ENCODE data around the gene KAZN.

The KAZN gene

DNA sequence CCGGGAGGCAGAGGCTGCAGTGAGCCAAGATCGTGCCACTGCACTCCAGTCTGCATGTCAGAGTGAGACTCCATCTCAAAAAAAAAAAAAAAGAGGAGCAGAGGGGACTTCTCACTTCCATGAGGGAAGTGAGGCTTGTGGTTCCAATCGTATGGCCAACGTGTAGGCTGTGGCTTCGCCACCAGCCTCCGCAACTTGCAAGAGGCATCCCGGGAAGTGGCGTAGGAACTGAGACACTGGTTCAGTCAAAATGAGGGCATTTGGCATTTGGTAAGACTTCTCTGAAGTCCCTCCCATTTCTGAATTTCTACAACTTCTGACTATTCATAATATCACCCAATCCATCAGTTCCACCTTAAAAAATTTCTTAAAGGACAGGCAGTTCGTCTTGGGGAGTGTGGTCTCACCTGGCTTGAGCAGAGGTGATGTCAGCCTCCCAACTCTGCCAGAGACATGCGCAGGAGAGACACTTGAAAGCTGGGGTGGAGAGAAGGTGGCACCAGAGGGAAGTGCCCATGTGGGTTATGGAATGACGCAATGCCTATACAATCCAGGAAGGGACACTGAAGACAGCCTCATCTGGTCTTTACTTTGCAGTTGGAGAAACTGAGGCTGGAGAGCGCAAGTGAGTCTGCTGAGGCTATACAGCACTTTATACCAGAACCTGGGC, 17.2 kb downstream of the KAZN start:
- DNase-seq = no peak

DNA sequence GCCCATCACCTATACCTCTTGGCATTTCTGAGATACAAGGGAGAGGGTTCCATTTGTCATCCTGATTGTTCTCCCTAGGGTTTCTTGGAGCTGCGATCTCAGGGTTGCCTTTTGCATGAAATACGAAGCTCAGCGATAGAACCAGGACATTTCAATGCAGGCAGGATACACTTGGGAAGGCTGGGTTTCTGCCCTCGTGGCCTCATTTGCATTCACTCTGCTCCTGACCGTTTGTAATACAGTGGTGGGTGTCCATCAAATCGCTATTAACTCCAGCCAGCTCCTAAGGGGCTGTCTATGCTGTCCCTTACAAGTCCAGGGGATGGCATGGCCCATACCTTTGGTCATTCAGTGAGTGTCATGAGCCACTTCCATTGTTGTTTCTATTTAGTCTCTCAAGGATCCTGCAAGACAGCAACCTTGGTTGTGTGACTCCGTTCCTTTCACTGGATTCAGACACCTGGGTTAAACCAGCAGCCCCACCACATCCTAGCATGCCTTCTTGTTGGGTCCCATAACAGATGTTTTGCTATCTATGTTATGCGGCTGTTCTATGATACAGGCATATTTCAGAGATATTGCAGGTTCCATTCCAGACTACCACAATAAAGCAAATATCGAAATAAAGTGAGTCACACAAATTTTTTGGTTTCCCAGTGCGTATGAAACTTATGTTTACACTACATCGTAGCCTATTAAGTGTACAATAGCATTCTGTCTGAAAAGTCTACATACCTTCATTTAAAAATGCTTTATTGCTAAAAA, 18.3 kb downstream of the KAZN start:
- DNase-seq = no peak

DNA sequence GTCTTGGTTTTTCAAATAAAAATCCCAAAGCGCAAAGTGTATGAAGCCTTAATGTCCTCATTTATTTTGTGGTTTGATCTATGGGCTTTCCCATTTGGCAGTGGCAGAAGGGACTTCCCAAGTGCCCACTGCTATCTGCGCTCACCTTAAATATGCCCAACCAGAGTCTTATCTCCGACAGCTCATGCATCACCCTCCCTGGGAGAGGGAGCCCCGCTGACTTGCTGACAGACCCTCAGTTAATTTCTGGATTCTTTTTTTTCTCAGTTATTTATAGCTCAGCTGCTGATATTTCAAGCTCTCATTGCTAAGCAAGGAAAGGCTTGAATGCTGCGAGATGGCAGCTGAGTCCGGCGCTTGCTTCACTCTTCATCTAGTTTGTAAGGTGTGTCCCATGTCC, 19.3 kb downstream of the KAZN start:
- DNase-seq = no peak

DNA sequence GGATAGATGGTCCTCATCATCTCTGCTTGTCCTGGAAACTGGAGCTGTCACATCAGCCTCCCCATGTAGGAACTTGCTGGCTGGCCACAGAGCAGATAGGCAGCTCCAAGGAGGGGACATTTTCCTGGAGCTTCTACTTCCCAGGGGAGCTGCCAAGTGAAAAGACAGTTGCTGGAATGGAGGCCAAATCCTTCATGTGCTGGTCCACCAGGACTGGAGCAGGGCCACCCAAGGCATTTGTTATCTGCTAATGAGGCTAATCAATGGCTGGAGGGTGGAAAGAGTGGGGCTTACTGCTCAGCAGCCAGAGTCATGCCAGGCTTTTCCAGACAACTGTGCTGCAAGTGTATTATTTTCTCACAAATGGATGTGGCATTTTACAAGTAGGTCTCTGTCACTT, 22.5 kb downstream of the KAZN start:
- DNase-seq = no peak

DNA sequence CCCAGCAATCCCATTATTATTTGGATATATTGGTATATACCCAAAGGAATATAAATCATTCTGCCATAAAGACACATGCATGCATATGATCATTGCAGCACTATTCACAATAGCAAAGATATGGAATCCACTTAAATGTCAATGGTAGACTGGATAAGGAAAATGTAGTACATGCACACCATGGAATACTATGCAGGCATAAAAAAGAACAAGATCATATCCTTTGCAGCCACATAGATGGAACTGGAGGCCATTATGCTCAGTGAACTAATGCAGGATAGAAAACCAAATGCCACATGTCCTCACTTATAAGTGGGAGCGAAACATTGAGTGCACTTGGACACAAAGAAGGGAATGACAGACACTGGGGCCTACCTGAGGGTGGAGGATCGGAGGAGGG, 24.6 kb downstream of the KAZN start:
- no peak for DNase-seq

DNA sequence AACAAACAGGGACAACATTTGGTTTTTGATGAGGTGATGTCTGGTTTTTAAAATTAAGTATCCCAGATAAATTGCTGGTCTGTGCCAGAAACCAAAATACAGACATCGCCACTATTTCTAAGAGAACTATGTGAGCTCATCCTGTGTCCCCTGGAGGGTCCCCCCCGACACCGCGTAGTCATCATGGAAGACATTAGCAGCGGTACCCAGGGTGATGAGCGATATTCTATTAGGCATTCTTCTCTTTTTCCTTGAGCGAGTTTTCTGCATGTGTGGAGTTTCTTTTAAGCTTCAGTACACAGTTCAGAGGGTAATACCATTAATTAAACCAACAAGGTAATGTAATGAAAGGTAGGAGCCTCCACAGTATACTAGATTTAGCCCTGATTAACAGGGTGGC, 26.5 kb downstream of the KAZN start:
- DNase-seq = no peak

DNA sequence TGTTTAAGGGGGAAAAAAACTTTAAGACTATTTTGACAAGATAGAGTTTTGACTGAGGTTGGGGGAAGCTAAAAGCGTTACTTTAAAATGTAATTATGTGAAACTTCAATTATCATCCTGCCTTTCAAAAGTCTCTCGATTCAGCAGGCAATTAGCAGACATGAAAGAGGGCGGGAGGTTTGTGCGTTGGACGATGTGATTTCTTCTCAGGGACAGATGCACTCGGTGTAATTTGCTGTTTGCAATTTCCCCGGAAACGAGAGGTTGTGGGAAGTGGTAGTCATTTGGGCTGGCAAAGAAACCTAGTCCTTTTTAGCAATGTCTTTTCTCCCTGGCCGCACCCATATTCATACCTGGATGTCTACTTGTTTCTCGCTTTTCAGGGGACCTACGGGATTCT, 27.1 kb downstream of the KAZN start:
- no peak for DNase-seq

DNA sequence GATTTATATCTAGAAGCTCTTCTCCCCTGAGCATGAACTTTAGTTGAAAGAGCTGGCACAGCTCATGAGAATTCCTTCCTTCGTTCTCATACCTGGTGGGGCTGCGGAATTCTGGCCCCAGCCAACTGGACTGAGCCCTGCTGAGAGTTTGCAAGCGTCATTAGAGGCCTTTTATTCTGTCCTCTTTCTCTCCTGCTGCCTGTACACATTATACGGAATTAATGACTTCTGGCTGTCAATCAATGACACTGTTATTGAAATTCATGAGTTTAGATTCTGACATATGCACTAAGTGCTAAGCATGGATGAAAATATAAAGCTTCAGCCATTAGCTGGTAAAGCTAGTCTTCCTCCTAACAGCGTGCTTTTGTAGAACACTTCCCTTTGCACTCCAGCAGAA, 27.5 kb downstream of the KAZN start:
- DNase-seq = no peak

DNA sequence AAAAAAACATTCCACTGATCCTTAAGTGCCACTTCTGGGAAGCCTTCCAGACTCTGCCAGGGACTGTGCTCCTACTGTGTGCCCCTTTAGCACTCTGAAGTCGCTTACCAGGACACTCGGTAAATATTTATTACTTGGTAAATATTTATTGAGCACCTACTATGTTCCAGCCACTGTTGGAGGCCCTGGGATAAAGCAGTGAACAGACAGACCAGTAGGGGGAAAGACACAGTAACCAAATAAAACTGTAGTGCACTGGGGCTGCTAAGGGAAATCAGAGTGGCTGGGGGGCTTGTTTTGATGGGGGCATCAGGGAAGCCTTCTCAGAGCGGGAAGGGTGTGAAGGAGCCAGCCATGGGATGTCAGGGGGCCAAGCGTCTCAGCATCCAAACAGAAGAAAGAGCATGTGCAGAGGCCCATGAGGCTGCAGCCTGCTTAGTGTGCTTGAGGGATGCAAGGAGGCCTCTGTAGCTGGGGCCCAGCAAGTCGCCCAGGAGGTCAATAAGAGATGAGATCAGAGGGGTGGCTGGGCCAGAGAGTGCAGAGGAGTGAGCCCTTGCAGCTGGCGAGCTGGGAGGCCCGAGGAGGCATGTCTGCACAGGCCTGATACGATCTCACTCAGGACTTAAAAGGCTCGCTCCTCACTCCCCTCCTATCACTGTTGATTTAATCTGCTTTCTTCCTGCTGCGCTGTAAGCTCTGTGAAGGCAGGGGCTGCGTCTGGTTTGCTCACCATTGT, 28.6 kb downstream of the KAZN start:
- no peak for DNase-seq

DNA sequence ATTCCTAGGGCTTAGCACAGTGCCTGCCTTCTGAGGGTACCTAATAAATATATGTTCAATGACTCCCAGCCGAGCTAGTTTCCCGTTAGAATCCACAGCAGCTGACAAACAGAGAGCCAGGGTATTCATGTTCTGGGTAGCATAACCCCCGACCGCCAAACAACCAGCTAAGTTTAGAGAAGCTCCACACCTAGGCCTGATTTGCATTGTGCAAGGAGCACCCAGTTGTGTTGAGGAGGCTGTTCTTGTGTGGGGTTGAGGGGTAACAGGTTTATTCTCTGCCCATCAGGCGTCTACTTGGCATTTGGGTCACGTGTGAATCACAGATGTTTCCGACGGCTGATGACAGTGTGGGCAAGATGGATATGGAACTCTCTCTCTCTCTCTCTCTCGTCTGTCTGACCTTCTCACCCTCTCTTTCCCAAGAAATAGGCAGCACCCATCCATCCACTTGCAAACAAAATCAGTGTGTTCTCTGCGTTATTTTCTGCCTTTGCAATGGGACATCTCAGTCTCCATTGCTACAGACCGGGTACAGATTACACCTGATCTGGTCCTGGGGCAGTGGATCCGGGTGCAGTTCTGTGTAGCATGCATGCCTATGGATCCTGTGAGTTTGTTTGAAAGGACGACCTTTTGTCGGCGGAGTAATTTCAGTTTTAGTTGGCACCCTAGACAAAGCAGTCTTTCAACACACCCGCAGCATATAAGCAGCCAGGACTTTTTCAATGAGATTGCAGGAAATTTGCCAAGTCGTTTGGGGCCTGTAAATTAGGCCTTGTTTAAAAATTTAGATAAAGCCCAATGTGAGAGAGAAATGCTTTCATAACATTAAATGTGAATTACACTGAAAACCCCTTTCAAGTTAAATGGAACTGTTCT, 29.4 kb downstream of the KAZN start:
- no peak for DNase-seq

DNA sequence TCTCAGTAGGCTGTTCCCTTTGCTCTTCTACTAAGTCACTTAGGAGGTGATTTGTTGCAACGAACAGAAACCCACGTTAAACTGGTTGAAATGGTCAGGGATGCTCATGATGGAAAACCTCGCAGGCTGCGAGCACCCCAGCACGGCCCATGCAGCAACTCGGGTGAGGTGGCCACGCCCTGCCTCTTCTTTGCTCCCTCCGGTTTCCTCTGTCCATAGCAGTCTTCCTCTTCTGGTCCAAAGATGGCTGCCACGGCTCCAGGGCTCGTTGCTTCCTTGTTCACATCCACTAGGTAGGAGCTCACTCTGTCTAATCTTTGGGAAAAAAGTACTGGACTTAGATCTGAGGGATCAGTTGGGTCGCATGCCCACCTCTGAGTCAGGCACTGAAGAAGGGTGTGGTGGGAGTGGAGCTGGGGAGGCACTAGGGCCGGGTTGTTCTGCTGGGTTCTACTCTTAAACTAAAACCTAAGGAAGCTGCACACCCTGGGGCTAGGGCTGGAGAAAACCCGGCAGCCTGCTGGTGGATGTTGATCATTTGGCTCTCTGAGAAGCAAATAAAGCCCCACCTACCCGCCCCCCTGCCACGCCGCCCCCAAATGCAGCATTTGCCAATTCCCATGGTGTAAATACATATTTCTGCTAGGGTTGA, 31.0 kb downstream of the KAZN start:
- no peak for DNase-seq

DNA sequence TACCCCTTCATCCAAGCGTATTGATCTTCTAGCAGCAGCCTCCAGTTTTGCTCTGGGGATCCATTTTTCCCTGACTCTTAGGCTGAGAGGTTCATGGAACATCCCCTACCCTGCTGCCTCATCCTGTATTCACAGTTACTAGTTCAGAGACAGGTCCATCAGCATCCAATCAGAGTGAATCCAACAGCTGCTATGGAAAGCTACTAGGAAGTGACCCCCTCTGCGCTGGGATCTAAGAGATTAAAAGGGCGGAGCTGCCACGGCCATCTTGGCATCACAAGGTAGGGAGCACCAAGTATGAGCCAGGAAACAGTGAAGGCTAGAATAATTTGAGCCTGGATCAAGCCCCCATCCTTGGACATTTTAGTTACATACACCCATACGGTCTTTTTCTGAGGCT, 32.5 kb downstream of the KAZN start:
- no peak for DNase-seq

DNA sequence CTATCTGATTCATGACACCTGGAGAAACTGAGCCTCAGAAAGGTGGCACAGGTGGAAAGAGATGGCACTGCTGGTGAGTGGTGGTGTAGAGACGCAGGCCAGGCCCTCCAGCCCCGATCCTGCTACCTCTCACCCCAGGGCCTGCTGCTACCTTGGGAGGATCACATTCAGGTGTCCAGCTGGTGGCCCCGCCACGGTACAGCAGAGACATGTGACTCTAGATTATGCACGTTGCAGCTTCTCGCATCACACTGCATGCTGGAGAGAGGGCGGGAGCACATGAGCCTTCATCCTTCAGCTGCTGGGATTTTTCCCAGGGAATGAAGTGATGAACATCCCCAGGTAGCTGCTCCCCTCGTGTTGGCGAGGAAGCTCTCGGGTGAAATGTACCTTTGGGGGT, 32.9 kb downstream of the KAZN start:
- DNase-seq = no peak

DNA sequence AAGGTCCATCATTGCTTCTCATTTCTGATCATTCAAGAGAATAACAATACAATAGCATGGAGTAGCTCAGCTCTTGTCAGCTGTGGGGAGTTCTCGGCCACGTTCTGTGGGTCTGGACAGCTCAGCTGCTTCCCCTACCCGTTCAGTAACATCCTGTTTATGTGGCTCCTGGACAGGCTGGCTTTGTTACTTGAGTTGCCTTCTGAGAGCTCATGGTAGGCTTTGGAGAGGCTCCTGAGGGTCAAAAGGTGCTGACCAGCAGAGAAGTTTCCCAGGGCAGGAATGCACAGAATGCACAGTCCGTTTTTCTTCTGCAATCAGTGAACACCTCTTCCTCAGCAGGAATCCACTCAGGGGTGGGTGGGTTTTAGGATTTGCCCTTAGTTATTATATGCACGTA, 36.0 kb downstream of the KAZN start:
- no peak for DNase-seq

DNA sequence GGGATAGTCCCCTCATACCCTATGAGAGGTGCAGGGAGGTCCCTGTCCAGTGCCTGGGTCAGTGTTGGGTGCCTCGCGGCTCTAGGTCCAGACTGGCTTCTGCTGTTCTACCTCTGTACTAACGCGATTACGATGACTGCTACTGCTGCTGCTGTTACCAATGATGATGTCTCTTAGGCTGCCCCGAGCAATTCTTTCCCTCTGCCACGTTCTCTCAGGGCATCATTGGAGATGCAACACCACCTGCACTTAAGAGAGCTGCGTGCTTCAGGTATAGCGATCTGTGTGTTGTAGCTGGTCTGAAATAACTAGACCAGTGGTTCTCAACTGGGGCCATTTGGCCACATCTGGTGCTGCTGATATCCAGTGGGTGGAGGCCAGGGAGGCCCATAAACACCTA, 36.9 kb downstream of the KAZN start:
- no peak for DNase-seq

DNA sequence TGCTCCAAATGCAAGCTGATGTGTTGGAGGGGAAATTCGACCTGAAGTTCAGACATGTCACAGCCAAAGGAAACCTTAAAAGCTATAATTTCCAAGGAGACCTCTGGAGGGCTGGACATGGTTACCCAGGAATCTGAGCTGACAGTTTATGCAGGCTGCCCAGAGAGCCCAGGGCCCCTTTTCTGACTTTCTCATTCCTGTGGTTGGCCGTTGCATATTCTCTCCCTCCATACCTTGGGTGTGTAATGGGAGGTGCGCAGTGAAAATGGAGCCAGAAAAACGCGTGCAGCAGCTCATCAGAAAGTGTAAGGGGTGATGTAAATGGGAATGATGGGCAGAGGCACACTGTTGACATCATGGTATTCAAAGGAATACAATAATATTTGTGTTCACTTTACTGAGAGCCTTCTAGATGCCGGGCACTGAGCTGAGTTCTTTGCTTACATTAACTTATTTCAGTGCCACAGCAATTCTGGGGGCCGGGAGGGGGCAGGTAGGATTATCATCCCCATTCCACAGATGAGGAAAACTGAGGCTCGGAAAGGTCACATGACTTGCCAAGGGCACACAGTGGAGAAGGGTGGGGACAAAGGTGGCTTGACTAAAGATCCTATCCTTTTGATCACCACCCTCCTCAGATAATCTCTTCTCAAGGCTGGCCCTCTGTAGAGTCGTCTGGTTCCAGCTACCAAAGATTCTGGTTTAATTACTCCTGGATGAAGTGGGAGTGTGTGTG, 38.6 kb downstream of the KAZN start:
- DNase-seq = no peak

DNA sequence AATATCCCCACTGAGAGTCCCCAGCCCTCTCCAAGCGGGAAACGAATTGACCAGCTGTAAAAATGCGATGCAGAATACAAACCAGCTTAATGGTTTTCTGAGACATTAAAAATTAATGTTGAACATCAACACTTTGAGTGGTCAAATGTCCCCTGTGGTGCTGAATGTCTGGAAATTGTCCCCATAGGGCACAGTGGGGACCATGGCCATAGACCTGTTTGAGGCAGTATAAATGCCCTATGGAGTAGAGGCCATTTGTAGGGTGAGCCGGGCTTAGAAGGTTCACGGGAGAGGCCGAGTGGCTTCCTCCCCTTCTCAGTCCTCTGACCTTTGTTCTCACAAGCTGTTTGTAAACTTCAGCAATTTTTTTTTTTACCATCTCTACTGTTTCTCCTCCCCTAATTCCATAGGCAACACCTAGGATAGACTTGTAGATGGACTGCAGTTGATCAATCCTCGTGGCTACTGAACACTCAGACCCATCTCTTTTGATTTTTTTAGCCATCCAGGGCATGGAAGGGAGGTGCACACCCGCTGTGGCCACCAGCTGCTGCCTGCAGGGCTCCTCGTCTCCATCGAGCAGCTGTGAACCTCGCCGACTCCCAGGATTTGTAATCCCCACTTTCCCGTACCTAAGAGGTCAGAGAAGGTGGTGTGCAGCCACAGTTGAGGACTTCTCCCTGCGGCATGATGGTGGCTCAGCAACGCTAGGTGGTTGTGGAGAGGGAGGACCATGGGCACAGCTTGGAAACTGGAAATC, 41.0 kb downstream of the KAZN start:
- no peak for DNase-seq

DNA sequence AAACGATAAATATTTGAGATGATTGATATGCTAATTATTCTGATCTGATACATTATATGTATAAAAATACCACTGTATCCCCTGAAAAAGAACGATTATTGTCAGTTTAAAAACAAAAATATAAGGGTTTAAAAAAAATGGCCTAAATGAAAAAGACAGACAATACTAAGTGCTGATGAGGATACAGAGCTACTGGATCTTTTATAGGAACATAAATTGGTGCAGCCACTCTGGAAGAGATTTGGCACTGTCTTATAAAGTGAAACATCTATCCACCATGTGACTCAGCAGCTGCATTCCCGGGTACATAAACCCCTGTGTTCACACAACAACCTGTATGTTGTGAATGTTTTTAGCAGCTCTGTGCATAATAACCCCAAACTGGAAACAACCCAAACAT, 44.2 kb downstream of the KAZN start:
- DNase-seq = no peak

DNA sequence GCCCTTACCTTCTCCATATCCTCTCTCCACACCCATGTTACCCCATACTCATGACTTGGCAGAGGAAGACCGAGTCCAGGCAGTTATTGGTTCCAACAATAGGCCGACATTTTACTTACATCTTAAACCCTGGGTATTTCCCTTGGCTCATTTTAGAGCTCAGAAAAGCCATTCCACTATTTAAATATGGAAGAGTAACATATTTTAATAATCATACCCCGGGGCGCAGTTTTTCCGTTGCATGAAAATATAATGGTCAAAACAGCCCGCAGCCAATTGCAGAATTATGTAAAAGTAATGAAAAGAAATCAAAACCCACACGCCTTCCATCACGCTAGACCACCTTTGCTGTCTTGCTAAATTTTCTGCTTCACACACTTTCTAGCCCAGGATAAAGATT, 48.5 kb downstream of the KAZN start:
- no peak for DNase-seq

DNA sequence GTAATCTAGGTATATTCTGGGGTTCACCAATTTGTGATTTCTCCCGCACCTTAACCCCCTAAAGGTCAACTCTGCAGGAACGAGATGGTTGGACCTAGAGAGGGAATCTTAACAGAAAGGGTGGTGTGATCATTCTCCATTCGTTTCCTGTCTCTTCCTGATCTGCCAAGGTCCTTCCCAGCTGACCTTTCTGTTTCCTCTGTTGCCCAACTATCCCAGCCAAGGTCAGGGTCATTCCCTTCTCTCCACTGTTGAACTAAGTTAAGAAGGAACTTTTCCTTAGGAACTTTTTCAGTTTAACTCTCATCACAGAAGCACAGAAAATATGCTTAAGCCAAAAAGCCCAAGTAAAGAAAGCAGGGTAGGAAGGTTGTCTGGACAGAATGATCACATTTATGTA, 49.3 kb downstream of the KAZN start:
- DNase-seq = no peak

DNA sequence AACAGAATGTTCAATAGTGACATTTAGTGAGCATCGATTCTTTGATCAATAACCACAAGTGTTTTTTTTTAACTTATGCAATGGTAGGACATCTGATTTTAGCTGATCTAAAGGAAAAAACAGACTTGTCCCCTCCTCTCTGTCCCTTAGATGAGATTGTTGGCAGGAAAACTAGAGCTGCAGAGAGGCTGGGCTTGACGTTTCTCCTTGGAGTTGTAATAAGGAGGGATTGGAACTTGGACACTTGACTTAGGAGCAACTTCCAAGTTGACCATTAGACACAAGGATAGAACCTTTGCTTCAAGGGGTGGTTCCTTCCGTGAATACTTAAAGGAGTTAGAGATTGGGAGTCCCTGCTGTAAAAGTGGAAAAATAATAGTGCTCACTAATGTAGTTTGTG, 49.9 kb downstream of the KAZN start:
- no peak for DNase-seq

Measured in T-helper 2 cell (primary cell).